GM12875 (cell line): ENCODE results near the gene RPL4.

ENCODE experiments used
- H3K4me3 ChIP-seq: one replicate; pipeline ENCODE4 v1.5.1; 2011; ENCODE audit warnings: low read depth, low read length, control low read depth
- TF ChIP-seq, protein P1 (sequence below): IDR thresholded peaks from 2 replicates; pipeline ENCODE4 v1.5.1; 2011; ENCODE audit warnings: low read depth, mild to moderate bottlenecking, control low read depth, inconsistent platforms, low read length, moderate library complexity, borderline replicate concordance; ENCODE audit not compliant: insufficient read depth

Gene RPL4

GRCh38 chr15:66488525-66488924 lies 16.1 kb downstream of the RPL4 start:
- H3K4me3 ChIP-seq: no peak overlapping the region
- TF ChIP-seq, protein P1, sequence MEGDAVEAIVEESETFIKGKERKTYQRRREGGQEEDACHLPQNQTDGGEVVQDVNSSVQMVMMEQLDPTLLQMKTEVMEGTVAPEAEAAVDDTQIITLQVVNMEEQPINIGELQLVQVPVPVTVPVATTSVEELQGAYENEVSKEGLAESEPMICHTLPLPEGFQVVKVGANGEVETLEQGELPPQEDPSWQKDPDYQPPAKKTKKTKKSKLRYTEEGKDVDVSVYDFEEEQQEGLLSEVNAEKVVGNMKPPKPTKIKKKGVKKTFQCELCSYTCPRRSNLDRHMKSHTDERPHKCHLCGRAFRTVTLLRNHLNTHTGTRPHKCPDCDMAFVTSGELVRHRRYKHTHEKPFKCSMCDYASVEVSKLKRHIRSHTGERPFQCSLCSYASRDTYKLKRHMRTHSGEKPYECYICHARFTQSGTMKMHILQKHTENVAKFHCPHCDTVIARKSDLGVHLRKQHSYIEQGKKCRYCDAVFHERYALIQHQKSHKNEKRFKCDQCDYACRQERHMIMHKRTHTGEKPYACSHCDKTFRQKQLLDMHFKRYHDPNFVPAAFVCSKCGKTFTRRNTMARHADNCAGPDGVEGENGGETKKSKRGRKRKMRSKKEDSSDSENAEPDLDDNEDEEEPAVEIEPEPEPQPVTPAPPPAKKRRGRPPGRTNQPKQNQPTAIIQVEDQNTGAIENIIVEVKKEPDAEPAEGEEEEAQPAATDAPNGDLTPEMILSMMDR: no peak

GRCh38 chr15:66486887-66487286 lies 17.8 kb downstream of the RPL4 start:
- no peak overlapping the region for H3K4me3 ChIP-seq
- TF ChIP-seq, protein P1: no peak

DNA sequence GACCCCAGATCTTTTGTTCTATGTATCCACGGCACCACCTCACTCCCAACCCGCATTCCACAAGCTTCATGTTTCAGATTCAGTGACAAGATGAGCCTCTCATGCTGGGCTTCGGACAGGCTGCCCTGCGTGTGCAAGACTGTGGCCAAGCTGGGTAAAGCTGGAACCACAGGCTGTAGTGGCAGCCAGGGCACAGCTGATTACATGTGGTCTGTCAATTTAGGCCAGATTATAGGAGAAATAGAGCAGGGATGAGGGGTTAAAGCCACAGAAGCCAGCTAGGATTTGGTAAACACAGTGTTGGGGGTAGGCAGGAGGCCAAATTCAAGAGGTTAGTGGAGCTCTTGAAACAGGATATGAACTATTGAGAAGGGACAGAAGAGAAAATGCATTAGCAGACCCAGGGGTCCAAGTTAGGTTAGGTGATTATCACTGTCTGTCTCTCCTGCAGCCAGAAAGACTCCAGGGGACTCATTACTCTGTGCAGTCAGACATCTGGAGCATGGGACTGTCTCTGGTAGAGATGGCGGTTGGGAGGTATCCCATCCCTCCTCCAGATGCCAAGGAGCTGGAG lies 20.0 kb downstream of the RPL4 start:
- no peak overlapping the region for H3K4me3 ChIP-seq
- TF ChIP-seq, protein P1: no peak

DNA sequence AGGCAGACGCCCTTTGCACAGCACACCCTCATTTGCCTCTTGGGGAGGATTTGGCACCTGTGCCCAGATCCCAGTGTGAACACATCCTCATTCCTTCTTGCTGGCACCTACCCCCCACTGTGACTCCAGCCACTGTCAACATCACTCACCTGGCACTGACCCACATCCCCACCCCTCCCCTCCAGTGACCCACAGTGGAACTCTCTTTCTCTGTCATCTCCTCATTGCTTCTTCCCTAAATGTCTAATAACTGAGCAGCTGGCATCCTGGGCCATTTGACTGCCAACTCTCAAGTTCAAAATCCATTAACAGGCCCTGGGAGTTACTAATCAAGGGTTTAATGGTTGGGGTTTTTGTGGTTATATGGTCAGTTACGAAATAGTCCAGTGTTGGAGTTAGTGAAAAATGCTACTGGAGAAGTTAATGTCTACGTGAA lies 21.5 kb downstream of the RPL4 start:
- TF ChIP-seq, protein P1: no peak
- no peak overlapping the region for H3K4me3 ChIP-seq

DNA sequence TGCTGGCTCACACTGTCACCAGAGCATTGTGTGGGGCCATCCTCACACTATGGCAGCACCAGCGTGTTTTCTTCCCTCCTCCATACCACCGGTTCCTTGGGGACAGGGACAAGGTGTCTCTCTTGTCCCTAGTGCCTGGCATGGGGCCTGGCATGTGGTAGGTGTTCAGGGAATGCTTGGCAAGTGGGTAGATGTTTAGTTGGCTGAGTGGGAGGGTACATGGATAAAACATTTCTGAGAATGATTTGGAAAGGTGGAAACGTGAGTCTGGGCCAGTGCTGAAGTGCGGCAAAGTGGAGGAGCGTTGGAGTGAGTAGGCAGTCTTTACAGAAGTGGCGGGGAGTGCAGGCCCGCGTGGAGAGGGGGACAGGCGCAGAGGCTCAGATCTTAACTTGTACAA lies 22.1 kb downstream of the RPL4 start:
- no peak overlapping the region for H3K4me3 ChIP-seq
- TF ChIP-seq, protein P1: no peak

- no peak overlapping the region for H3K4me3 ChIP-seq
- TF ChIP-seq, protein P1: no peak
These were observed 23.4 kb downstream of the RPL4 start for GRCh38 chr15:66481107-66481856.

GRCh38 chr15:66480267-66480666 lies 24.4 kb downstream of the RPL4 start:
- TF ChIP-seq, protein P1: no peak
- H3K4me3 ChIP-seq: no peak overlapping the region
